B cell (primary cell): Measurements from ENCODE around the gene BHLHE40. TPM values are rescaled to one million over a fixed set of nuclear protein-coding genes. Genes with fewer than 3 reads are reported as not detected.

Source experiments
- ATAC-seq: fragments of 200-7000 bp; cut with Tn5 transposase; one replicate; pipeline ENCODE4 v1.10.0; 2021; ENCODE audit warnings: low read depth, mild to moderate bottlenecking, moderate number of reproducible peaks, moderate library complexity
- CTCF ChIA-PET: fragments of 350-600 bp; sonication (Branson Sonifier 250); formaldehyde crosslinking; loops from one replicate; lab custom pipeline; 2021; ENCODE audit warnings: antibody characterized with exemption, inconsistent platforms; lab: Charles Lee
- POLR2A ChIA-PET: fragments of 350-600 bp; sonication (Branson Sonifier 250); formaldehyde crosslinking; loops from one replicate; lab custom pipeline; 2021; ENCODE audit warnings: antibody characterized with exemption; lab: Charles Lee
- DNase-seq: peaks from one replicate; pipeline ENCODE4 v3.0.0; 2013
- H2AFZ ChIP-seq: 2 replicates; pipeline ENCODE4 v1.6.1; 2012; ENCODE audit warnings: mild to moderate bottlenecking, low read depth, low read length; ENCODE audit not compliant: insufficient read depth, poor library complexity, severe bottlenecking
- H3K27ac ChIP-seq, 2 donors: 1 replicate in 1 of 2; 2 replicates in 1 of 2; pipeline ENCODE4 v1.5.1; 2012 to 2013; ENCODE audit warnings: low read length in 2 of 2, mild to moderate bottlenecking in 2 of 2, moderate library complexity in 1 of 2
- H3K27me3 ChIP-seq, 4 experiments: fragments of 200-600 bp in 1 of 4; sonication (generic) in 1 of 4; replicated peaks in 1 of 4; 1 replicate in 2 of 4; 2 replicates in 2 of 4; pipeline versions ENCODE4 v1.6.1 to v1.7.0; 2013 to 2016; ENCODE audit warnings: low read length in 3 of 4, mild to moderate bottlenecking in 2 of 4, mixed read lengths in 1 of 4, moderate library complexity in 1 of 4; ENCODE audit not compliant: insufficient read depth in 4 of 4, control insufficient read depth in 3 of 4; ENCODE audit errors: control extremely low read depth in 1 of 4
- H3K36me3 ChIP-seq, 2 experiments: replicated peaks in 1 of 2; 1 replicate in 1 of 2; 2 replicates in 1 of 2; pipeline versions ENCODE4 v1.6.1 to v1.7.1; 2013; ENCODE audit warnings: low read length in 1 of 2; ENCODE audit not compliant: insufficient read depth in 2 of 2, control insufficient read depth in 1 of 2; ENCODE audit errors: control extremely low read depth in 1 of 2, extremely low read depth in 1 of 2
- H3K4me1 ChIP-seq, 2 donors: fragments of 200-600 bp in 1 of 2; sonication (generic) in 1 of 2; 1 replicate in 1 of 2; 2 replicates in 1 of 2; pipeline versions ENCODE4 v1.5.1 to v1.6.1; 2013 to 2017; ENCODE audit warnings: low read length in 2 of 2; ENCODE audit not compliant: control insufficient read depth in 2 of 2, insufficient read depth in 2 of 2
- H3K4me2 ChIP-seq: replicated peaks from 2 replicates; pipeline ENCODE3; 2012; ENCODE audit warnings: mild to moderate bottlenecking, low read depth, low read length; ENCODE audit not compliant: poor library complexity, severe bottlenecking
- H3K4me3 ChIP-seq, 5 experiments: fragments of 200-600 bp in 1 of 5; sonication (generic) in 1 of 5; 1 replicate in 3 of 5; 2 replicates in 2 of 5; pipeline versions ENCODE4 v1.5.1 to v1.7.0; 2011 to 2016; ENCODE audit warnings: low read length in 4 of 5, mild to moderate bottlenecking in 4 of 5, low read depth in 2 of 5, control low read depth in 1 of 5, moderate library complexity in 1 of 5; ENCODE audit not compliant: insufficient read depth in 1 of 5; ENCODE audit errors: control extremely low read depth in 1 of 5, extremely low read depth in 1 of 5
- H3K79me2 ChIP-seq: fragments of 200-600 bp; sonication (generic); one replicate; pipeline ENCODE4 v1.6.0; 2016; ENCODE audit warnings: low read length; ENCODE audit not compliant: control insufficient read depth, insufficient read depth
- H3K9ac ChIP-seq: fragments of 200-600 bp; sonication (generic); 2 replicates; pipeline ENCODE4 v1.6.1; 2017; ENCODE audit warnings: mild to moderate bottlenecking, low read length, moderate library complexity
- H3K9me3 ChIP-seq, 3 donors: one replicate each; pipeline versions ENCODE4 v1.6.1 to v1.7.1; 2013; ENCODE audit warnings: low read length in 2 of 3; ENCODE audit not compliant: control insufficient read depth in 2 of 3, insufficient read depth in 1 of 3; ENCODE audit errors: control extremely low read depth in 1 of 3
- H4K20me1 ChIP-seq: 2 replicates; pipeline ENCODE4 v1.6.0; 2012; ENCODE audit warnings: mild to moderate bottlenecking, low read length; ENCODE audit not compliant: insufficient read depth, control insufficient read depth, poor library complexity, severe bottlenecking
- H3K27ac Mint-ChIP-seq: one replicate; pipeline ENCODE4 v1.8.0; 2021; ENCODE audit warnings: mixed read lengths
- H3K27me3 Mint-ChIP-seq: one replicate; pipeline ENCODE4 v1.8.0; 2021; ENCODE audit warnings: mixed read lengths
- H3K4me1 Mint-ChIP-seq: one replicate; pipeline ENCODE4 v1.8.0; 2021; ENCODE audit warnings: mixed read lengths
- H3K4me3 Mint-ChIP-seq: one replicate; pipeline ENCODE4 v1.8.0; 2021; ENCODE audit warnings: mixed read lengths
- H3K9me3 Mint-ChIP-seq: one replicate; pipeline ENCODE4 v1.8.0; 2022; ENCODE audit warnings: mixed read lengths; ENCODE audit not compliant: insufficient read depth
- EZH2 ChIP-seq: IDR thresholded peaks from 2 replicates; pipeline ENCODE4 v1.6.1; 2012; ENCODE audit warnings: borderline replicate concordance, low read depth, mild to moderate bottlenecking, moderate library complexity, low read length; ENCODE audit not compliant: insufficient read depth, poor library complexity, severe bottlenecking
- WGBS: methylation state at CpG from one replicate; pipeline ENCODE4 v1.1.5; 2013; ENCODE audit warnings: missing lambda C conversion rate; ENCODE audit not compliant: insufficient coverage; 5-methylcytosine and 5-hydroxymethylcytosine counted together
- intact Hi-C: fragments of 100-400 bp; cut with micrococcal nuclease; formaldehyde crosslinking; loops from one replicate; pipeline ENCODE4 v1.10.0; 2022
- polyA plus RNA-seq: library from polyadenylated mRNA; depleted of rRNA; stranded (reverse); fragments of >200 nt; gene quantifications from 2 replicates; pipeline ENCODE4 v1.2.3, GENCODE V29; 2012
- total RNA-seq, 2 donors: library from RNA; stranded (reverse); fragments of 120-200 nt in 1 of 2; gene quantifications; 1 replicate in 1 of 2; 2 replicates in 1 of 2; pipeline versions ENCODE4 v1.2.3 to v1.2.4, GENCODE V29; 2013 to 2022
- TF ChIP-seq, protein P1 (sequence below): fragments of 200-600 bp; IDR thresholded peaks from one replicate; pipeline ENCODE4 v1.8.0; 2022; ENCODE audit warnings: antibody characterized with exemption, mild to moderate bottlenecking

Gene BHLHE40
- total and polyA plus RNA-seq, 2 donors (not counting 1 experiment from before 2014, with no cell fraction given) = 26.2 to 53.8 TPM

DNA sequence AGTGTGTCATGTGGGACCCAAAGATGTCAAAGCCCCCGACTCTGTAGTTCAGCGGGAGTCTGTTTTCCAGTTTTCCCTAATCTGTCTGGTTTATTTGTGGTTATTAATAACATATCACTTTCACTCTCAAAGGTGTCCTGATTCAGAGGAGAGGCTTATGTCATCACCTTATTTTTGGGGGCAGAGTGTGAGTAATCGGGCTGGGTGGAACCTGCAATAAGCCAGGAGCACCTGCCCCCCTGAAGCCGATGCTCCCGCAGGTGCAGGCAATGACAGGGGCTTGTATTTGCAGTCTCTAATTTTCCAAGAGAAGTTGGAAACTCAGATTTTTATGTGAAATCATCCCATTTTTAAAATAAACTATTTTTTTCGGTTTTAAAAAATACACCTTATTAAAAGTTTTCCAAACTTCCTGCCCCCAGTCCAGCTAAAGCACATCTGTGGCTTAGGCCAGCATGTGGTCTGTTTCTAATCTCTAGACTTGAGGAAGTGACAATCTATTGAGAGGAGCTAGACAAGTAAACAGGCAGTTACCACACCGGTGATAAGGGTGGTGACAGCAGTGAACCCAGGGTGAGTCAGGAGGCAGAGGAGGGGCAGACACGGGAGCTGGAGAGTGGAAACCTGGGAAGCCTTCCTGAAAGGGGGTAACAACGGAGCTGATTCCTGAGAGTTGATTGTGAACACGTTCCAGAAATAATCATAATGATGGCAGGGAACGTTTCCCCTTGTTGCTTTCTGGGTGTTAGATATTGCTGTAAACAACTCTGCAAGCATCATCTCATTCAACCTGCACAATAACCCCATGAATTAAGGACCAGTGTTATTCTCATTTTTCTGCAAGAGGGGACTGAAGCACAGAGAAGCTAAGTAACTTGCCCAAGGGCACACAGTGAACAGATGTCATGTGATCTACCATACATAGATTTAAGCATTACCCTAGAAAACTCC is 37.2 kb downstream of the BHLHE40 start:
- TF ChIP-seq, protein P1, sequence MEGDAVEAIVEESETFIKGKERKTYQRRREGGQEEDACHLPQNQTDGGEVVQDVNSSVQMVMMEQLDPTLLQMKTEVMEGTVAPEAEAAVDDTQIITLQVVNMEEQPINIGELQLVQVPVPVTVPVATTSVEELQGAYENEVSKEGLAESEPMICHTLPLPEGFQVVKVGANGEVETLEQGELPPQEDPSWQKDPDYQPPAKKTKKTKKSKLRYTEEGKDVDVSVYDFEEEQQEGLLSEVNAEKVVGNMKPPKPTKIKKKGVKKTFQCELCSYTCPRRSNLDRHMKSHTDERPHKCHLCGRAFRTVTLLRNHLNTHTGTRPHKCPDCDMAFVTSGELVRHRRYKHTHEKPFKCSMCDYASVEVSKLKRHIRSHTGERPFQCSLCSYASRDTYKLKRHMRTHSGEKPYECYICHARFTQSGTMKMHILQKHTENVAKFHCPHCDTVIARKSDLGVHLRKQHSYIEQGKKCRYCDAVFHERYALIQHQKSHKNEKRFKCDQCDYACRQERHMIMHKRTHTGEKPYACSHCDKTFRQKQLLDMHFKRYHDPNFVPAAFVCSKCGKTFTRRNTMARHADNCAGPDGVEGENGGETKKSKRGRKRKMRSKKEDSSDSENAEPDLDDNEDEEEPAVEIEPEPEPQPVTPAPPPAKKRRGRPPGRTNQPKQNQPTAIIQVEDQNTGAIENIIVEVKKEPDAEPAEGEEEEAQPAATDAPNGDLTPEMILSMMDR = no peak
- no peak for TF ChIP-seq EZH2
- no peaks in the 10 kb centered on the region for H3K27me3 ChIP-seq
- ATAC-seq = peak; percentile 22
- peaks cover 78% of the 10 kb centered on the region for H3K4me1 Mint-ChIP-seq
- POLR2A ChIA-PET = interaction anchor here (0.6 to 3.3 kb wide), 5 partner anchors 32 to 522 kb away, joined by 3 to 18 read pairs (median 7); partner anchors contain the start of gene BHLHE40
- DNase-seq = peak; percentile 73
- H4K20me1 ChIP-seq = no peaks in the 10 kb centered on the region
- H3K4me3 Mint-ChIP-seq = peak overlapping the region; percentile 43
- WGBS = 10% methylated on average over 5 of the region's 11 CpGs
- H3K9ac ChIP-seq = peak overlapping the region; percentile 16
- H2AFZ ChIP-seq = peak overlapping the region; percentile 8
- no peaks in the 10 kb centered on the region for H3K79me2 ChIP-seq
- peak overlapping the region; percentile 63 for H3K4me2 ChIP-seq
- H3K27ac Mint-ChIP-seq = peak overlapping the region; percentile 86
- H3K4me1 ChIP-seq = peaks cover 61 to 82% of the 10 kb centered on the region in 2 donors
- no peaks in the 10 kb centered on the region for H3K27me3 Mint-ChIP-seq
- no peaks in the 10 kb centered on the region for H3K9me3 ChIP-seq
- CTCF ChIA-PET = interaction anchor here (0.6 to 4.1 kb wide), 9 partner anchors 9 to 305 kb away, joined by 3 to 21 read pairs (median 4); partner anchors contain the start of gene BHLHE40
- intact Hi-C loops = no loop called here
- H3K36me3 ChIP-seq = no peaks in the 10 kb centered on the region
- no peaks in the 10 kb centered on the region for H3K9me3 Mint-ChIP-seq
- peak overlapping the region; percentile 61 to 86 for H3K27ac ChIP-seq
- peak overlapping the region in 1 of 5 experiments; percentile 25 for H3K4me3 ChIP-seq
